SK-N-SH treated with all-trans-retinoic acid at 6 μM for 48 hours (cell line): ENCODE data around the gene C1orf56.

Source experiments
- ATAC-seq: fragments of 200-7000 bp; cut with Tn5 transposase; 3 replicates; pipeline ENCODE4 v1.9.1; 2020; ENCODE audit warnings: mild to moderate bottlenecking, moderate library complexity
- ARNTL ChIP-seq: fragments of 450-650 bp; formaldehyde crosslinking; IDR thresholded peaks from 2 replicates; pipeline ENCODE4 v1.5.0; 2020; ENCODE audit warnings: low read depth, mild to moderate bottlenecking, moderate library complexity, borderline replicate concordance
- BACH2 ChIP-seq: fragments of 250-450 bp; sonication (Bioruptor Pico); IDR thresholded peaks from 2 replicates; pipeline ENCODE4 v1.9.0; 2021; ENCODE audit warnings: mild to moderate bottlenecking, borderline replicate concordance
- CREB5 ChIP-seq: fragments of 250-450 bp; sonication (Bioruptor Pico); IDR thresholded peaks from 2 replicates; pipeline ENCODE4 v1.5.1; 2020; ENCODE audit warnings: low read depth, mild to moderate bottlenecking, moderate library complexity
- CSDC2 ChIP-seq: fragments of 250-450 bp; sonication (Bioruptor Pico); IDR thresholded peaks from 2 replicates; pipeline ENCODE4 v1.5.0; 2020; ENCODE audit warnings: mild to moderate bottlenecking, moderate library complexity
- ESRRG ChIP-seq: fragments of 250-450 bp; sonication (Bioruptor Pico); IDR thresholded peaks from 2 replicates; pipeline ENCODE4 v1.6.1; 2021; ENCODE audit warnings: mild to moderate bottlenecking
- GLIS3 ChIP-seq: fragments of 250-450 bp; sonication (Bioruptor Pico); IDR thresholded peaks from 2 replicates; pipeline ENCODE4 v1.5.0; 2020; ENCODE audit warnings: mild to moderate bottlenecking, moderate library complexity
- ISL1 ChIP-seq: fragments of 250-450 bp; sonication (Bioruptor Pico); IDR thresholded peaks from 2 replicates; pipeline ENCODE4 v2.1.2; 2022; ENCODE audit warnings: mild to moderate bottlenecking, moderate library complexity
- OSR1 ChIP-seq: fragments of 250-450 bp; sonication (Bioruptor Pico); IDR thresholded peaks from 2 replicates; pipeline ENCODE4 v1.8.0; 2022; ENCODE audit warnings: moderate library complexity, mild to moderate bottlenecking, inconsistent platforms
- PPARA ChIP-seq: fragments of 250-450 bp; sonication (Bioruptor Pico); IDR thresholded peaks from 2 replicates; pipeline ENCODE4 v1.5.0; 2020; ENCODE audit warnings: mild to moderate bottlenecking, borderline replicate concordance
- RARB ChIP-seq: fragments of 250-450 bp; sonication (Bioruptor Pico); IDR thresholded peaks from 2 replicates; pipeline ENCODE4 v1.8.0; 2021; ENCODE audit warnings: mild to moderate bottlenecking, moderate library complexity
- SNAI2 ChIP-seq: fragments of 250-450 bp; sonication (Bioruptor Pico); IDR thresholded peaks from 2 replicates; pipeline ENCODE4 v1.5.0; 2020; ENCODE audit warnings: mild to moderate bottlenecking, moderate library complexity
- TCF4 ChIP-seq: fragments of 250-450 bp; sonication (Bioruptor Pico); IDR thresholded peaks from 2 replicates; pipeline ENCODE4 v1.8.0; 2021; ENCODE audit warnings: mild to moderate bottlenecking, moderate library complexity, borderline replicate concordance
- TOX ChIP-seq: fragments of 250-450 bp; sonication (Bioruptor Pico); IDR thresholded peaks from 2 replicates; pipeline ENCODE4 v1.8.0; 2021; ENCODE audit warnings: mild to moderate bottlenecking, moderate library complexity, borderline replicate concordance
- ZFP3 ChIP-seq: fragments of 250-450 bp; sonication (Bioruptor Pico); IDR thresholded peaks from 2 replicates; pipeline ENCODE4 v1.5.0; 2020; ENCODE audit warnings: mild to moderate bottlenecking, moderate library complexity
- ZNF70 ChIP-seq: fragments of 450-650 bp; formaldehyde crosslinking; IDR thresholded peaks from 2 replicates; pipeline ENCODE4 v1.5.0; 2020; ENCODE audit warnings: mild to moderate bottlenecking, moderate library complexity
- ZNF8 ChIP-seq: fragments of 450-650 bp; formaldehyde crosslinking; IDR thresholded peaks from 2 replicates; pipeline ENCODE4 v1.5.0; 2020; ENCODE audit warnings: mild to moderate bottlenecking, moderate library complexity
- TF ChIP-seq, protein P1 (sequence below): fragments of 250-450 bp; sonication (Bioruptor Pico); IDR thresholded peaks from 2 replicates; pipeline ENCODE4 v1.8.0; 2021; ENCODE audit warnings: low read depth, mild to moderate bottlenecking, moderate library complexity, borderline replicate concordance
- TF ChIP-seq, protein P2 (sequence below): fragments of 250-450 bp; sonication (Bioruptor Pico); IDR thresholded peaks from 2 replicates; pipeline ENCODE4 v1.5.1; 2021; ENCODE audit warnings: mild to moderate bottlenecking, moderate library complexity
- TF ChIP-seq, protein P3 (sequence below): fragments of 250-450 bp; sonication (Bioruptor Pico); IDR thresholded peaks from 2 replicates; pipeline ENCODE4 v1.8.0; 2020; ENCODE audit warnings: mild to moderate bottlenecking, moderate library complexity, borderline replicate concordance

C1orf56 gene

DNA sequence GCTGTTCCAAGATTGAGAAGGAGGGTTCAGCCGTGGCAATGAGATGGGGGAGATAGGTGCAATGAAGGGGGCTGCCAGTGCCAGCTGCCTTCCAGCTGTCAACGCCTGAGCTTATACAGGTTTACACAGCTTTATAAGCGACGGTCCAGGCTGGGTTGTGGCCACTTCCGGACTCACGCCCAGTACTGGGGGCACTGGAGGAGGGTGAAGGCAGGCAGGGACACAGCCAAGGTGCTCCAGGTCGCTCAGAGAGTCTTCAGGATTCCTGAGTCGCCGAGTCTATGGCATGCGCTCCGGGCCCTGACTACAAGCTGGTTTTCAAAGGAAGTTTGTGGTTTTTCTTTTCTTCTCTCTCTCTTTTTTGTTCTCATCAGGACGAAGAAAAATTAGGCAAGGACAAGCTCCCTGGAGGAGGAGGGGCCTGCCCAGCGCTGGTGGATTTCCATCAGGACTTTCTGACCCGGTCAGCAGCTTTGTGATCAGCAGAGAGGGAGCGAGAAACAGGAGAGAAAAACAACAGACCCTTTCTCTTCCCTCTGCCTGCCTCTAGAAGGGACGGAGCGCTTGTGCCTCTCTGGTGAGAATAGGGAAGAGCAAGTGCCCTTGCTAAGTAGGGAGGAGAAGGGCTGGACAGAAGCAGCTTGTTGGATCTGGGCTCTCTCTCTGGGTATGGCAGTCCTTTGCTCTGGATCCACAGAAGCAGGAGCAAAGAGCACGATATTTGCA, 41.1 kb upstream of the C1orf56 start, which contains the start of gene MINDY1:
MINDY1 (minus strand) TSS at position 576 of the 726 bp plus-strand sequence. CDS start 4,285 bp downstream, outside the sequence.
- TF ChIP-seq PPARA (CRISPR knock-in tag) = no peak
- no peak for TF ChIP-seq CREB5 (CRISPR knock-in tag)
- TF ChIP-seq, protein P1, sequence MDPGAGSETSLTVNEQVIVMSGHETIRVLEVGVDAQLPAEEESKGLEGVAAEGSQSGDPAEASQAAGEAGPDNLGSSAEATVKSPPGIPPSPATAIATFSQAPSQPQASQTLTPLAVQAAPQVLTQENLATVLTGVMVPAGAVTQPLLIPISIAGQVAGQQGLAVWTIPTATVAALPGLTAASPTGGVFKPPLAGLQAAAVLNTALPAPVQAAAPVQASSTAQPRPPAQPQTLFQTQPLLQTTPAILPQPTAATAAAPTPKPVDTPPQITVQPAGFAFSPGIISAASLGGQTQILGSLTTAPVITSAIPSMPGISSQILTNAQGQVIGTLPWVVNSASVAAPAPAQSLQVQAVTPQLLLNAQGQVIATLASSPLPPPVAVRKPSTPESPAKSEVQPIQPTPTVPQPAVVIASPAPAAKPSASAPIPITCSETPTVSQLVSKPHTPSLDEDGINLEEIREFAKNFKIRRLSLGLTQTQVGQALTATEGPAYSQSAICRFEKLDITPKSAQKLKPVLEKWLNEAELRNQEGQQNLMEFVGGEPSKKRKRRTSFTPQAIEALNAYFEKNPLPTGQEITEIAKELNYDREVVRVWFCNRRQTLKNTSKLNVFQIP = no peak
- no peak for TF ChIP-seq ZNF8 (CRISPR knock-in tag)
- no peak for TF ChIP-seq GLIS3 (CRISPR knock-in tag)
- TF ChIP-seq SNAI2 (CRISPR knock-in tag) = no peak
- TF ChIP-seq, protein P2, sequence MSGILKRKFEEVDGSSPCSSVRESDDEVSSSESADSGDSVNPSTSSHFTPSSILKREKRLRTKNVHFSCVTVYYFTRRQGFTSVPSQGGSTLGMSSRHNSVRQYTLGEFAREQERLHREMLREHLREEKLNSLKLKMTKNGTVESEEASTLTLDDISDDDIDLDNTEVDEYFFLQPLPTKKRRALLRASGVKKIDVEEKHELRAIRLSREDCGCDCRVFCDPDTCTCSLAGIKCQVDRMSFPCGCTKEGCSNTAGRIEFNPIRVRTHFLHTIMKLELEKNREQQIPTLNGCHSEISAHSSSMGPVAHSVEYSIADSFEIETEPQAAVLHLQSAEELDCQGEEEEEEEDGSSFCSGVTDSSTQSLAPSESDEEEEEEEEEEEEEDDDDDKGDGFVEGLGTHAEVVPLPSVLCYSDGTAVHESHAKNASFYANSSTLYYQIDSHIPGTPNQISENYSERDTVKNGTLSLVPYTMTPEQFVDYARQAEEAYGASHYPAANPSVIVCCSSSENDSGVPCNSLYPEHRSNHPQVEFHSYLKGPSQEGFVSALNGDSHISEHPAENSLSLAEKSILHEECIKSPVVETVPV (CRISPR knock-in tag) = no peak
- TF ChIP-seq ISL1 (CRISPR knock-in tag) = no peak
- no peak for TF ChIP-seq TCF4 (CRISPR knock-in tag)
- TF ChIP-seq ESRRG (CRISPR knock-in tag) = no peak
- no peak for TF ChIP-seq BACH2 (CRISPR knock-in tag)
- ATAC-seq = peak; percentile 92

- no peak for TF ChIP-seq BACH2 (CRISPR knock-in tag)
- no peak for TF ChIP-seq CSDC2 (CRISPR knock-in tag)
- no peak for ATAC-seq
Measured at GRCh38 chr1:151007853-151008243, 39.7 kb upstream of the C1orf56 start.

- TF ChIP-seq, protein P3, sequence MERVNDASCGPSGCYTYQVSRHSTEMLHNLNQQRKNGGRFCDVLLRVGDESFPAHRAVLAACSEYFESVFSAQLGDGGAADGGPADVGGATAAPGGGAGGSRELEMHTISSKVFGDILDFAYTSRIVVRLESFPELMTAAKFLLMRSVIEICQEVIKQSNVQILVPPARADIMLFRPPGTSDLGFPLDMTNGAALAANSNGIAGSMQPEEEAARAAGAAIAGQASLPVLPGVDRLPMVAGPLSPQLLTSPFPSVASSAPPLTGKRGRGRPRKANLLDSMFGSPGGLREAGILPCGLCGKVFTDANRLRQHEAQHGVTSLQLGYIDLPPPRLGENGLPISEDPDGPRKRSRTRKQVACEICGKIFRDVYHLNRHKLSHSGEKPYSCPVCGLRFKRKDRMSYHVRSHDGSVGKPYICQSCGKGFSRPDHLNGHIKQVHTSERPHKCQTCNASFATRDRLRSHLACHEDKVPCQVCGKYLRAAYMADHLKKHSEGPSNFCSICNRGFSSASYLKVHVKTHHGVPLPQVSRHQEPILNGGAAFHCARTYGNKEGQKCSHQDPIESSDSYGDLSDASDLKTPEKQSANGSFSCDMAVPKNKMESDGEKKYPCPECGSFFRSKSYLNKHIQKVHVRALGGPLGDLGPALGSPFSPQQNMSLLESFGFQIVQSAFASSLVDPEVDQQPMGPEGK (CRISPR knock-in tag) = no peak
- peak; percentile 45; the same call in 1 of the 2 replicates for TF ChIP-seq OSR1 (CRISPR knock-in tag)
- no peak for TF ChIP-seq TOX (CRISPR knock-in tag)
- TF ChIP-seq ARNTL (CRISPR knock-in tag) = no peak
- TF ChIP-seq, all 23 proteins: peak for 1
Measured at GRCh38 chr1:151008244-151009205, 39.0 kb upstream of the C1orf56 start, which contains the start of gene PRUNE1. TSS of gene PRUNE1 (plus strand) at chr1:151008449. CDS start at chr1:151008633, 184 bp downstream.

DNA sequence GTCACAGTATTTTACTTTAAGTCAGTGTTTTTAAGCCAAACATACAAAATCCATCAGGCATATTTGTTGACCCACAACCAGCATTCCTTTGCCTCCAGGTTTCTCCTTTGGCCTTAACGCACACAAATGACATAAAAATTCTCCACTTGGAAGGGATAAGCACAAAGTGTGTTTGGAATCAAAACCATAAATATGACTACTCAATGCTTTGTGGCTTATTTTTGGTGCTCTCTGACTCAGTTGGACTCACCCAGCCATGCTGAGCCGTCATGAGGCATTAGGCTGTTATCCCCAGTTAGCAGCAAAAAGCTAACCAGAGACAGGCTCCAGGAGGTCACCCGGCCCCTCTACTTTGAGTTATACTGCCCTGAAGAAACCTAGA, 38.4 kb upstream of the C1orf56 start:
- ATAC-seq = no peak
- TF ChIP-seq ZNF8 (CRISPR knock-in tag) (no peak), ZFP3 (CRISPR knock-in tag) (no peak), OSR1 (CRISPR knock-in tag) (no peak), ESRRG (CRISPR knock-in tag) (no peak), PPARA (CRISPR knock-in tag) (no peak), ZNF70 (CRISPR knock-in tag) (no peak), RARB (CRISPR knock-in tag) (no peak), ARNTL (CRISPR knock-in tag) (no peak), TCF4 (CRISPR knock-in tag) (no peak)
- TF ChIP-seq, protein P2 (CRISPR knock-in tag) = no peak
- TF ChIP-seq, protein P3 (CRISPR knock-in tag) = no peak

More at GRCh38 chr1:151008244-151009205, 39.0 kb upstream of the C1orf56 start, which contains the start of gene PRUNE1:
- peak; percentile 80 for ATAC-seq
